ENCODE measurements around the gene ELOB.

ELOB gene

DNA sequence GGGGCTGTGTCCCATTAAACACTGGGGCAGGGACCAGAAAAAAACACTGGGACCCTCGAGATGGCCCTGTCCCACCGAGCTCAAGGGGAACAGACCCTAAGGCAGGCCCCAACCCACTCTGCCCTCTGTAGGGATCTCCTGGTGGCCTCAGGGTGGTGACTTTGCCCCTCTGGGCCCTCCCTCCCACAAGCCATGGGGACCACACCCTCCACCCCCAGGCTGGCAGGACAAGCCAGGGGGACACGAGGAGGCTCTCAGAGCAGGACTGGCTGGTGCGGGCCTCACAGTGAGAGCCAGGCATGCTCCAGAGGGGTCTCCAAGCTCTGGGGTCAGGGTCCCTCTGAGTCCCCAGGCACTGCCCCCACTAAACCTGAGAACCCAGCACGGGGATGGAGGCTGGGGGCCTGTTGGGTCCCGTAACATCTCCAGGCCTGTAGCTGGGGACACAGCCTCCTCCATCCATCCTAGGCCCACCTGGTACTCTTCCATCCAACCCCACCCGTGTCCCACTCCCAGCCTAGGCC lies 39.1 kb downstream of the ELOB start:
- Histone ChIP-seq H3K4me1 (ENCODE audit: insufficient read depth, low read length) (no peaks in the 10 kb centered on the region), H3K36me3 (ENCODE audit: insufficient read depth, low read length) (no peaks in the 10 kb centered on the region), H3K27ac (ENCODE audit: low read length) (no peak overlapping the region), H3K4me2 (ENCODE audit: insufficient read depth, low read length) (no peak overlapping the region), H4K20me1 (ENCODE audit: insufficient read depth, low read length) (no peaks in the 10 kb centered on the region), H3K9me3 (ENCODE audit: insufficient read depth, low read length, severe bottlenecking) (no peaks in the 10 kb centered on the region), H3K9ac (ENCODE audit: low read depth, low read length) (no peak overlapping the region), H2AFZ (ENCODE audit: low read depth, low read length) (no peak overlapping the region), H3K27me3 (ENCODE audit: insufficient read depth, low read length, poor library complexity) (no peaks in the 10 kb centered on the region), H3K79me2 (ENCODE audit: insufficient read depth, low read length) (no peaks in the 10 kb centered on the region), H3K4me3 (ENCODE audit: low read depth in 1 of 2, low read length in 2 of 2) (no peak overlapping the region)
- DNase-seq, result no peak
- no peak for ATAC-seq (ENCODE audit: insufficient read depth, low read depth)
- TF ChIP-seq EZH2 (IDR thresholded peaks at IDR 0.05; ENCODE audit: borderline replicate concordance, low read depth, low read length, severe bottlenecking), result no peak
- TF ChIP-seq, protein P1, sequence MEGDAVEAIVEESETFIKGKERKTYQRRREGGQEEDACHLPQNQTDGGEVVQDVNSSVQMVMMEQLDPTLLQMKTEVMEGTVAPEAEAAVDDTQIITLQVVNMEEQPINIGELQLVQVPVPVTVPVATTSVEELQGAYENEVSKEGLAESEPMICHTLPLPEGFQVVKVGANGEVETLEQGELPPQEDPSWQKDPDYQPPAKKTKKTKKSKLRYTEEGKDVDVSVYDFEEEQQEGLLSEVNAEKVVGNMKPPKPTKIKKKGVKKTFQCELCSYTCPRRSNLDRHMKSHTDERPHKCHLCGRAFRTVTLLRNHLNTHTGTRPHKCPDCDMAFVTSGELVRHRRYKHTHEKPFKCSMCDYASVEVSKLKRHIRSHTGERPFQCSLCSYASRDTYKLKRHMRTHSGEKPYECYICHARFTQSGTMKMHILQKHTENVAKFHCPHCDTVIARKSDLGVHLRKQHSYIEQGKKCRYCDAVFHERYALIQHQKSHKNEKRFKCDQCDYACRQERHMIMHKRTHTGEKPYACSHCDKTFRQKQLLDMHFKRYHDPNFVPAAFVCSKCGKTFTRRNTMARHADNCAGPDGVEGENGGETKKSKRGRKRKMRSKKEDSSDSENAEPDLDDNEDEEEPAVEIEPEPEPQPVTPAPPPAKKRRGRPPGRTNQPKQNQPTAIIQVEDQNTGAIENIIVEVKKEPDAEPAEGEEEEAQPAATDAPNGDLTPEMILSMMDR (IDR thresholded peaks at IDR 0.05; ENCODE audit: borderline replicate concordance, extremely low read depth, low read length, poor library complexity, severe bottlenecking), result no peak

DNA sequence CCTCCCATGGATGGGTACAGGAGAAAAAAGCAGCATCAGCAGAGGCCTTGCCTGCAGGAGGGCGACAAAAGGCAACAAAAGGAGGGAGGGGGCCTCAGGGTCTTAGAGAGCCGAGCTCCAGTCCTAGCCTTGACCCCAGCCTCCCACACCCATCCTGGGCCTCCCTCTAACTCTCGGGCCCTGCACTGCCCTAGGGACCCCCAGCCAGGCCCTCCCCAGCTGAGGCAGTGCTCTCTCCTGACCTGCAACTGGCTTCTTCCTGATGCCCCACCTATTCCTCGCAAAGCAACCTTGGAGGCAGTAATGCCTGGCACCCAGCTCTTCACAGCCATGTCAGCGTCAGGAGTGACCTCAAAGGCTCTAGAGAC lies 39.9 kb downstream of the ELOB start:
- DNase-seq (no peak), ATAC-seq (ENCODE audit: insufficient read depth, low read depth) (no peak)
- Histone ChIP-seq H3K4me2 (ENCODE audit: insufficient read depth, low read length) (no peak overlapping the region), H2AFZ (ENCODE audit: low read depth, low read length) (no peak overlapping the region), H3K4me1 (ENCODE audit: insufficient read depth, low read length) (no peaks in the 10 kb centered on the region), H3K27ac (ENCODE audit: low read length) (no peak overlapping the region), H3K79me2 (ENCODE audit: insufficient read depth, low read length) (no peaks in the 10 kb centered on the region), H3K9ac (ENCODE audit: low read depth, low read length) (no peak overlapping the region), H4K20me1 (ENCODE audit: insufficient read depth, low read length) (no peaks in the 10 kb centered on the region), H3K9me3 (ENCODE audit: insufficient read depth, low read length, severe bottlenecking) (no peaks in the 10 kb centered on the region), H3K36me3 (ENCODE audit: insufficient read depth, low read length) (no peaks in the 10 kb centered on the region), H3K4me3 (ENCODE audit: low read depth in 1 of 2, low read length in 2 of 2) (no peak overlapping the region), H3K27me3 (ENCODE audit: insufficient read depth, low read length, poor library complexity) (no peaks in the 10 kb centered on the region)
- no peak for TF ChIP-seq EZH2 (IDR thresholded peaks at IDR 0.05; ENCODE audit: borderline replicate concordance, low read depth, low read length, severe bottlenecking)
- TF ChIP-seq, protein P1 (IDR thresholded peaks at IDR 0.05; ENCODE audit: borderline replicate concordance, extremely low read depth, low read length, poor library complexity, severe bottlenecking), result no peak

DNA sequence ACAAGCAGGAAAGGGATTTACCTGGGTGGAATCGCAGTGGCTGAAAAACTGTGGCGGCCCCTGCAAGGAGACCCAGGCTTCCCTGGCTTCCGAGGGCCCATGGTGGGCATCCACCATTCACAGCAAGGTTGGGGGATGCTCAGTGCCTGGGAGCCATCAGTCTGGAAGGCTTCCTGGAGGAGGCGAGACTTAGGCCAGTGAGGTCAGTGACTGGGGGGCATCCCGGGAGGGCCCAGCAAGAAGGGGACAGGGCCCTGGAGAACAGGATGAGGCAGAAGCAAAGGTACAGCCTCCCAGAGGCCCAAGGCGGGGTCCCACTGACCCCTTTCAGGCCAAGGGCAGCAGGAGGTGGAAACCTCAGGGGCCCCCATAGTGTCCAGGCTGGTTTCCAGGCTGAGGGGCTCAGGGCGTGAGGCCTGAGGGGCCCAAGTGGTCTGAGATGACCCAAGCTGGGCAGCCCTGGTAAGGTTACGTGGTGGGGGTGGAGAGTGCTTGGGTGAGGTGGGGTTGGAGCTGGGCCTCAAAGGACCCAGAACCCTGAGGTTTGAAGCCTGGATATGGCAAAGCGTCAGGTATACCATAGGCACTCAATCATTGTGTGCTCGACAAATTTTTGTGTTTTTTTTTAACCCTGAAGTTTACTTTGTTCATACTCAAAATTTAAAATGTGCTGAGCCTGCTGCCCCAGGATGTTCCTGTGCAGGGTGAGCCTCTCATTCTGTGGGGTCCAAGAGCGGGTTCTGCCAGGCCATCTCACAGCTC lies 40.4 kb downstream of the ELOB start:
- DNase-seq (no peak), ATAC-seq (ENCODE audit: insufficient read depth, low read depth) (no peak)
- Histone ChIP-seq H3K4me3 (ENCODE audit: low read depth in 1 of 2, low read length in 2 of 2) (no peak overlapping the region), H3K36me3 (ENCODE audit: insufficient read depth, low read length) (no peaks in the 10 kb centered on the region), H2AFZ (ENCODE audit: low read depth, low read length) (no peak overlapping the region), H3K9me3 (ENCODE audit: insufficient read depth, low read length, severe bottlenecking) (no peaks in the 10 kb centered on the region), H3K27me3 (ENCODE audit: insufficient read depth, low read length, poor library complexity) (no peaks in the 10 kb centered on the region), H3K27ac (ENCODE audit: low read length) (no peak overlapping the region), H3K79me2 (ENCODE audit: insufficient read depth, low read length) (no peaks in the 10 kb centered on the region), H3K4me2 (ENCODE audit: insufficient read depth, low read length) (no peak overlapping the region), H3K9ac (ENCODE audit: low read depth, low read length) (no peak overlapping the region), H3K4me1 (ENCODE audit: insufficient read depth, low read length) (no peaks in the 10 kb centered on the region), H4K20me1 (ENCODE audit: insufficient read depth, low read length) (no peaks in the 10 kb centered on the region)
- TF ChIP-seq EZH2 (IDR thresholded peaks at IDR 0.05; ENCODE audit: borderline replicate concordance, low read depth, low read length, severe bottlenecking), result no peak
- TF ChIP-seq, protein P1 (IDR thresholded peaks at IDR 0.05; ENCODE audit: borderline replicate concordance, extremely low read depth, low read length, poor library complexity, severe bottlenecking), result no peak

Measured in DND-41 (cell line).